Suprapubic skin (tissue), 3 donors: Measurements from ENCODE around the gene CD180.

ENCODE experiments used
- CTCF ChIP-seq, 2 donors: fragments of 200-600 bp in 1 of 2; fragments of 450-650 bp in 1 of 2; sonication (generic) in 1 of 2; IDR thresholded peaks; one replicate each; pipeline ENCODE4 v1.5.1; 2016 to 2019; ENCODE audit warnings: antibody characterized with exemption in 2 of 2, mild to moderate bottlenecking in 1 of 2, moderate library complexity in 1 of 2
- POLR2A ChIP-seq, 2 donors: fragments of 450-650 bp; IDR thresholded peaks; one replicate each; pipeline ENCODE4 v1.6.1; 2017; ENCODE audit warnings: antibody characterized with exemption in 2 of 2, mild to moderate bottlenecking in 2 of 2, moderate library complexity in 2 of 2

DNA sequence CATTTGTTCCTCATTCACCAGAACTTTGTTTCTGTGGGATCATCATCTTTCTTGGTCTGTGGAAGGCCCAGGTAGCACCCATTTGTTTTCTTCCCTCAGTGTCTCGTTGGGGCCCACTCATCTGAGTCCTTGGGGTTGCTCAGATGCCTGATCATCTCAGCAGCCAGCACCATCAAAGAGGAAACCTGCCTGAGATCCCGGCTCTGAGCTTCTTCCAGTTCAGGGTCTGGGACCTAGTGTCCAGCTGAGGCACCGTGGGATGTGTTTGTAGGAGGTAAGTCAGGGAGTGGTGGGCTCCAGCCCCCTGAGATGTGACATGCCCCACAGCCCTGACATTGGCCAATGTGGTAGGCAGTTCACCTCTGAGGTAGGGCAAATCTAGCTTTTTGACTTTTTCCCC lies 9.4 kb upstream of the CD180 start:
- TF ChIP-seq POLR2A (IDR thresholded peaks at IDR 0.05) (no peak), CTCF (IDR thresholded peaks at IDR 0.05) (no peak)
